ENCODE measurements around the gene FBXL7.

GRCh38 chr5:15827741-15828140 is 327.8 kb downstream of the FBXL7 start:
- TF ChIP-seq CTCF (IDR thresholded peaks at IDR 0.05) (no peak), EZH2 (IDR thresholded peaks at IDR 0.05; ENCODE audit: borderline replicate concordance, insufficient read depth, low read depth, low read length, poor library complexity, severe bottlenecking) (no peak)

All from B cell (primary cell).